H9 (cell line): Measurements from ENCODE around the gene MST1R. TPM values are rescaled to one million over a fixed set of nuclear protein-coding genes. Genes with fewer than 3 reads are reported as not detected.

Experiments used
- DNase-seq: peaks from one replicate; pipeline ENCODE4 v3.0.0-alpha.2; 2017
- H2AFZ ChIP-seq: one replicate; pipeline ENCODE4 v1.6.1; 2013; ENCODE audit warnings: mild to moderate bottlenecking, low read length, control low read depth, moderate library complexity
- H2AK5ac ChIP-seq: 2 replicates; pipeline ENCODE4 v1.6.1; 2013; ENCODE audit warnings: low read length, control low read depth, mixed read lengths; ENCODE audit not compliant: insufficient read length
- H2BK120ac ChIP-seq: one replicate; pipeline ENCODE4 v1.6.1; 2013; ENCODE audit warnings: low read depth, mild to moderate bottlenecking, low read length, control low read depth, inconsistent platforms; ENCODE audit not compliant: poor library complexity, severe bottlenecking
- H2BK12ac ChIP-seq: 2 replicates; pipeline ENCODE4 v1.6.1; 2013; ENCODE audit warnings: low read length, control low read depth, mixed read lengths, low read depth; ENCODE audit not compliant: insufficient read length
- H2BK15ac ChIP-seq: 2 replicates; pipeline ENCODE4 v1.6.1; 2013; ENCODE audit warnings: low read depth, low read length, control low read depth
- H2BK20ac ChIP-seq: one replicate; pipeline ENCODE4 v1.6.1; 2013; ENCODE audit warnings: low read depth, mild to moderate bottlenecking, low read length, control low read depth, inconsistent platforms; ENCODE audit not compliant: poor library complexity, severe bottlenecking
- H2BK5ac ChIP-seq: 2 replicates; pipeline ENCODE4 v1.6.1; 2013; ENCODE audit warnings: low read length, control low read depth, mixed read lengths; ENCODE audit not compliant: insufficient read length
- H3K14ac ChIP-seq: 2 replicates; pipeline ENCODE4 v1.6.1; 2013; ENCODE audit warnings: low read length, control low read depth; ENCODE audit not compliant: insufficient read depth
- H3K18ac ChIP-seq: 2 replicates; pipeline ENCODE4 v1.6.1; 2013; ENCODE audit warnings: low read depth, mild to moderate bottlenecking, mixed read lengths, low read length, control low read depth; ENCODE audit not compliant: insufficient read length
- H3K23ac ChIP-seq: 2 replicates; pipeline ENCODE4 v1.6.1; 2013; ENCODE audit warnings: low read length, control low read depth, mixed read lengths, low read depth; ENCODE audit not compliant: insufficient read length
- H3K23me2 ChIP-seq: 2 replicates; pipeline ENCODE4 v1.6.1; 2013; ENCODE audit warnings: low read depth, mild to moderate bottlenecking, mixed read lengths, low read length, control low read depth; ENCODE audit not compliant: insufficient read length, poor library complexity, severe bottlenecking
- H3K27ac ChIP-seq: 2 replicates; pipeline ENCODE4 v1.5.1; 2013; ENCODE audit warnings: low read length, control low read depth, mixed read lengths, low read depth; ENCODE audit not compliant: insufficient read length
- H3K27me3 ChIP-seq: 2 replicates; pipeline ENCODE4 v1.6.1; 2013; ENCODE audit warnings: low read length, control low read depth, inconsistent platforms; ENCODE audit not compliant: insufficient read depth
- H3K4ac ChIP-seq: 2 replicates; pipeline ENCODE4 v1.6.1; 2013; ENCODE audit warnings: low read depth, mild to moderate bottlenecking, control low read depth, inconsistent platforms, low read length, moderate library complexity
- H3K4me1 ChIP-seq: 2 replicates; pipeline ENCODE4 v1.6.1; 2013; ENCODE audit warnings: low read length, control low read depth, inconsistent platforms; ENCODE audit not compliant: insufficient read depth
- H3K4me2 ChIP-seq: 2 replicates; pipeline ENCODE4 v1.6.1; 2013; ENCODE audit warnings: low read length, control low read depth, mixed read lengths; ENCODE audit not compliant: insufficient read length, insufficient read depth
- H3K56ac ChIP-seq: 2 replicates; pipeline ENCODE4 v1.6.1; 2013; ENCODE audit warnings: low read depth, mild to moderate bottlenecking, mixed read lengths, low read length, control low read depth; ENCODE audit not compliant: insufficient read length
- H3K79me1 ChIP-seq: 2 replicates; pipeline ENCODE4 v1.6.1; 2013; ENCODE audit warnings: low read depth, mild to moderate bottlenecking, moderate library complexity, low read length, control low read depth, inconsistent platforms; ENCODE audit not compliant: insufficient read depth, poor library complexity, severe bottlenecking
- H3K79me2 ChIP-seq: 2 replicates; pipeline ENCODE4 v1.6.1; 2013; ENCODE audit warnings: low read length, control low read depth, inconsistent platforms; ENCODE audit not compliant: insufficient read depth
- H3K9ac ChIP-seq: 2 replicates; pipeline ENCODE4 v1.6.1; 2013; ENCODE audit warnings: low read length, control low read depth, mixed read lengths; ENCODE audit not compliant: insufficient read length; ENCODE audit errors: extremely low read depth
- H3K9me3 ChIP-seq: one replicate; pipeline ENCODE4 v1.6.1; 2013; ENCODE audit warnings: low read depth, low read length, inconsistent platforms; ENCODE audit not compliant: control insufficient read depth
- H3T11ph ChIP-seq: one replicate; pipeline ENCODE4 v1.6.1; 2013; ENCODE audit warnings: mild to moderate bottlenecking, low read length, control low read depth, inconsistent platforms
- H4K20me1 ChIP-seq: one replicate; pipeline ENCODE4 v1.6.1; 2013; ENCODE audit not compliant: control insufficient read depth, insufficient read length, insufficient read depth
- H4K5ac ChIP-seq: 2 replicates; pipeline ENCODE4 v1.6.1; 2013; ENCODE audit warnings: low read depth, mild to moderate bottlenecking, mixed read lengths, low read length, control low read depth; ENCODE audit not compliant: insufficient read length
- H4K8ac ChIP-seq: replicated peaks from 2 replicates; pipeline ENCODE4 v1.6.1; 2013; ENCODE audit warnings: low read length, control low read depth, mixed read lengths, low read depth; ENCODE audit not compliant: insufficient read length
- H4K91ac ChIP-seq: 2 replicates; pipeline ENCODE4 v1.6.1; 2013; ENCODE audit warnings: low read depth, mild to moderate bottlenecking, moderate library complexity, mixed read lengths, low read length, control low read depth; ENCODE audit not compliant: insufficient read length
- H3K27ac Mint-ChIP-seq, 3 experiments: 2 replicates in 2 of 3; 3 replicates in 1 of 3; pipeline ENCODE4 v1.8.0; 2020 to 2021; ENCODE audit warnings: mixed read lengths in 3 of 3, mild to moderate bottlenecking in 1 of 3, moderate library complexity in 1 of 3
- H3K27me3 Mint-ChIP-seq: 2 replicates; pipeline ENCODE4 v1.8.0; 2021; ENCODE audit warnings: low read depth, mild to moderate bottlenecking, moderate library complexity, mixed read lengths
- H3K36me3 Mint-ChIP-seq, 3 experiments: 2 replicates in 2 of 3; 3 replicates in 1 of 3; pipeline ENCODE4 v1.8.0; 2020 to 2021; ENCODE audit warnings: low read depth in 3 of 3, mixed read lengths in 3 of 3; ENCODE audit not compliant: insufficient read depth in 1 of 3
- H3K4me1 Mint-ChIP-seq, 2 experiments: 2 replicates each; pipeline ENCODE4 v1.8.0; 2020; ENCODE audit warnings: mixed read lengths in 2 of 2
- H3K4me3 Mint-ChIP-seq, 2 experiments: 2 replicates in 1 of 2; 3 replicates in 1 of 2; pipeline ENCODE4 v1.8.0; 2020 to 2021; ENCODE audit warnings: mild to moderate bottlenecking in 2 of 2, mixed read lengths in 2 of 2, moderate library complexity in 1 of 2
- H3K9me3 Mint-ChIP-seq, 2 experiments: 2 replicates in 1 of 2; 3 replicates in 1 of 2; pipeline ENCODE4 v1.8.0; 2020; ENCODE audit warnings: mild to moderate bottlenecking in 2 of 2, mixed read lengths in 2 of 2, moderate library complexity in 1 of 2
- CTCF ChIP-seq: fragments of 200-600 bp; sonication (generic); conservative IDR thresholded peaks from 3 replicates; pipeline ENCODE4 v1.8.0; 2021; ENCODE audit warnings: antibody characterized with exemption, mild to moderate bottlenecking
- WGBS: extraction: QIAGEN DNeasy Blood & Tissue Kit; methylation state at CpG from one replicate; pipeline ENCODE4 v1.1.7; 2013; ENCODE audit warnings: missing lambda C conversion rate, low lambda C conversion rate, mixed read lengths; ENCODE audit not compliant: insufficient read length; ENCODE audit errors: extremely low coverage; 5-methylcytosine and 5-hydroxymethylcytosine counted together
- total RNA-seq: library from RNA; stranded (reverse); gene quantifications from 2 replicates; pipeline ENCODE4 v1.2.1, GENCODE V29; 2021

Gene MST1R
- total RNA-seq, 1 experiment from 2014 or later = 4.9 TPM

- H3K23ac ChIP-seq = no peak overlapping the region
- H3K27ac ChIP-seq = no peak overlapping the region
- no peak for TF ChIP-seq CTCF
- H3K4me2 ChIP-seq = no peak overlapping the region
- no peak overlapping the region for H4K5ac ChIP-seq
- no peak overlapping the region for H3K18ac ChIP-seq
- no peaks in the 10 kb centered on the region for H3K4me1 ChIP-seq
- H3K14ac ChIP-seq = no peak overlapping the region
- H3K27me3 Mint-ChIP-seq = peaks cover 31% of the 10 kb centered on the region
- no peak overlapping the region for H2AK5ac ChIP-seq
- no CpG with 5 or more reads among the region's 8 CpGs for WGBS
- H3K36me3 Mint-ChIP-seq = no peaks in the 10 kb centered on the region
- no peak overlapping the region for H2BK12ac ChIP-seq
- no peaks in the 10 kb centered on the region for H4K20me1 ChIP-seq
- DNase-seq = no peak
- H3K56ac ChIP-seq = no peak overlapping the region
- H2BK5ac ChIP-seq = no peak overlapping the region
- no peak overlapping the region for H2BK120ac ChIP-seq
- H3K79me1 ChIP-seq = no peaks in the 10 kb centered on the region
- no peak overlapping the region for H3K4me3 Mint-ChIP-seq
- no peak overlapping the region for H2BK20ac ChIP-seq
- H3K27ac Mint-ChIP-seq = no peak overlapping the region
- H3K23me2 ChIP-seq = peaks cover 6% of the 10 kb centered on the region
- H3T11ph ChIP-seq = no peak overlapping the region
- no peaks in the 10 kb centered on the region for H3K9me3 ChIP-seq
- H4K8ac ChIP-seq = no peak overlapping the region
- H3K27me3 ChIP-seq = no peaks in the 10 kb centered on the region
- H3K9me3 Mint-ChIP-seq = no peaks in the 10 kb centered on the region
- H2BK15ac ChIP-seq = no peak overlapping the region
- no peak overlapping the region for H3K9ac ChIP-seq
- no peak overlapping the region for H4K91ac ChIP-seq
- H3K4ac ChIP-seq = no peak overlapping the region
- no peaks in the 10 kb centered on the region for H3K79me2 ChIP-seq
- H2AFZ ChIP-seq = no peak overlapping the region
- peaks cover 7 to 13% of the 10 kb centered on the region in 2 experiments for H3K4me1 Mint-ChIP-seq
Measured at GRCh38 chr3:49873623-49874022, 30.1 kb downstream of the MST1R start.
